Measurements from ENCODE around the gene TULP3.

TULP3 gene

GRCh38 chr12:2960390-2960956 is 69.8 kb downstream of the TULP3 start:
- peaks cover 47% of the 10 kb centered on the region for H3K4me1 ChIP-seq (ENCODE audit: control insufficient read depth, insufficient read depth, low read length)
- peak overlapping the region; percentile 85 for H3K4me2 ChIP-seq (ENCODE audit: low read length)
- H3K27me3 ChIP-seq (ENCODE audit: control insufficient read depth, insufficient read depth, low read length), result no peaks in the 10 kb centered on the region
- peak overlapping the region; percentile 89 for H3K4me3 ChIP-seq (ENCODE audit: low read length)
- peaks cover 6% of the 10 kb centered on the region for H3K36me3 ChIP-seq (ENCODE audit: insufficient read depth, low read length)
- no peaks in the 10 kb centered on the region for H3K9me3 ChIP-seq (replicated peaks; ENCODE audit: low read length)
- peak overlapping the region; percentile 88 for H3K9ac ChIP-seq (ENCODE audit: low read depth, low read length)

- Histone ChIP-seq H3K4me2 (ENCODE audit: low read length) (peak overlapping the region; percentile 85), H3K9me3 (replicated peaks; ENCODE audit: low read length) (no peaks in the 10 kb centered on the region), H3K9ac (ENCODE audit: low read depth, low read length) (peak overlapping the region; percentile 88), H3K36me3 (ENCODE audit: insufficient read depth, low read length) (peaks cover 6% of the 10 kb centered on the region), H3K4me3 (ENCODE audit: low read length) (peak overlapping the region; percentile 89), H3K4me1 (ENCODE audit: control insufficient read depth, insufficient read depth, low read length) (peaks cover 47% of the 10 kb centered on the region), H3K27me3 (ENCODE audit: control insufficient read depth, insufficient read depth, low read length) (no peaks in the 10 kb centered on the region)
Measured at GRCh38 chr12:2960996-2961616, 70.4 kb downstream of the TULP3 start.

DNA sequence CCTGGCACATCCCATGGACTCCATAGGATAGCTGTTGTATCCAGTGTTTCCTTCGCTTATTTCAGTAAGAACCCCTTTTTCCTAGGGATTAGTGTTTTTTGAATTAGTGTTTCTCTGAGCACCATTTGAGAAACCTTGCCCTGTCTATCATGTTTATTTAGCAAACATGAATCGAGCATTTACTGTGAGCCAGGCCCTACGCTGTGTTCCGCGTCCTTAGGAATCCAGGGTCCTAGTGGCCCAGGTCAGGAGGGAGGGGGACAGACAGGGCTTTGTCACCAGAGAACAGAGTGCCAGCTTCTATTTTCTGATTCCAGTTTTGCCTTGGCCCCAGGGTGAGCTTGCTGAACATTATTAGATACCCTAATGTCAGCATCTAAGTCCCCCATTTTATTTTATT is 71.0 kb downstream of the TULP3 start:
- H3K36me3 ChIP-seq (ENCODE audit: insufficient read depth, low read length), result peaks cover 6% of the 10 kb centered on the region
- no peaks in the 10 kb centered on the region for H3K9me3 ChIP-seq (replicated peaks; ENCODE audit: low read length)
- no peak overlapping the region for H3K9ac ChIP-seq (ENCODE audit: low read depth, low read length)
- no peaks in the 10 kb centered on the region for H3K27me3 ChIP-seq (ENCODE audit: control insufficient read depth, insufficient read depth, low read length)
- peak overlapping the region; percentile 89 for H3K4me3 ChIP-seq (ENCODE audit: low read length)
- H3K4me2 ChIP-seq (ENCODE audit: low read length), result peak overlapping the region; percentile 85
- peaks cover 47% of the 10 kb centered on the region for H3K4me1 ChIP-seq (ENCODE audit: control insufficient read depth, insufficient read depth, low read length)

- Histone ChIP-seq H3K9ac (ENCODE audit: low read depth, low read length) (no peak overlapping the region), H3K36me3 (ENCODE audit: insufficient read depth, low read length) (peaks cover 6% of the 10 kb centered on the region), H3K27me3 (ENCODE audit: control insufficient read depth, insufficient read depth, low read length) (no peaks in the 10 kb centered on the region), H3K9me3 (replicated peaks; ENCODE audit: low read length) (no peaks in the 10 kb centered on the region), H3K4me3 (ENCODE audit: low read length) (no peak overlapping the region), H3K4me1 (ENCODE audit: control insufficient read depth, insufficient read depth, low read length) (peaks cover 40% of the 10 kb centered on the region), H3K4me2 (ENCODE audit: low read length) (peak overlapping the region; percentile 83)
Measured at GRCh38 chr12:2963154-2963759, 72.6 kb downstream of the TULP3 start.

- Histone ChIP-seq H3K36me3 (ENCODE audit: insufficient read depth, low read length) (peaks cover 6% of the 10 kb centered on the region), H3K27me3 (ENCODE audit: control insufficient read depth, insufficient read depth, low read length) (no peaks in the 10 kb centered on the region), H3K4me1 (ENCODE audit: control insufficient read depth, insufficient read depth, low read length) (peaks cover 38% of the 10 kb centered on the region), H3K4me2 (ENCODE audit: low read length) (peak overlapping the region; percentile 83), H3K4me3 (ENCODE audit: low read length) (peak overlapping the region; percentile 59), H3K9ac (ENCODE audit: low read depth, low read length) (peak overlapping the region; percentile 55), H3K9me3 (replicated peaks; ENCODE audit: low read length) (no peaks in the 10 kb centered on the region)
Measured at GRCh38 chr12:2963760-2964292, 73.1 kb downstream of the TULP3 start.

DNA sequence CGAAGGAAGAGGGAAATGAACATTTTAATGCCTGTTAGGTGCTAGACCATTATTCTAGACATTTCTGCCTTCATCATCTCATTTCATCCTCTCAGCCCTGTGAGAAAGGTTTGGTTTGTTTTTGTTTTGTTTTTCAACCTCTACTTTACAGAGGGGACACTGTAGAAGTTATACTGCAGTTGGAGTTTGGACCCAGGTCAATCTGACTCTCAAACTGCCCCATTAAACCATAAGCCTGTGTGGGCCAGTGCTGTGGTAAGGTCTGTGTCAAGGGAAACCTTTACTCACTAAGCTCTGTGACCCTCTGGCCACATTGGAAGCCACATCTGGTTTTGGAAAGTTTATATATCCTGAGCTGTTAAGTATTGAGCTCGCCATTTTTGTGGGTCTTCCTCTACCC is 77.0 kb downstream of the TULP3 start:
- Histone ChIP-seq H3K27me3 (ENCODE audit: control insufficient read depth, insufficient read depth, low read length) (no peaks in the 10 kb centered on the region), H3K36me3 (ENCODE audit: insufficient read depth, low read length) (peaks cover 11% of the 10 kb centered on the region), H3K4me3 (ENCODE audit: low read length) (no peak overlapping the region), H3K4me2 (ENCODE audit: low read length) (no peak overlapping the region), H3K9me3 (replicated peaks; ENCODE audit: low read length) (no peaks in the 10 kb centered on the region), H3K9ac (ENCODE audit: low read depth, low read length) (no peak overlapping the region), H3K4me1 (ENCODE audit: control insufficient read depth, insufficient read depth, low read length) (peaks cover 24% of the 10 kb centered on the region)

- Histone ChIP-seq H3K4me1 (ENCODE audit: control insufficient read depth, insufficient read depth, low read length) (peaks cover 12% of the 10 kb centered on the region), H3K9me3 (replicated peaks; ENCODE audit: low read length) (no peaks in the 10 kb centered on the region), H3K27me3 (ENCODE audit: control insufficient read depth, insufficient read depth, low read length) (no peaks in the 10 kb centered on the region), H3K4me3 (ENCODE audit: low read length) (no peak overlapping the region), H3K9ac (ENCODE audit: low read depth, low read length) (no peak overlapping the region), H3K4me2 (ENCODE audit: low read length) (no peak overlapping the region), H3K36me3 (ENCODE audit: insufficient read depth, low read length) (peaks cover 5% of the 10 kb centered on the region)
Measured at GRCh38 chr12:2970744-2971143, 80.1 kb downstream of the TULP3 start.

- H3K4me2 ChIP-seq (ENCODE audit: low read length), result no peak overlapping the region
- peaks cover 12% of the 10 kb centered on the region for H3K4me1 ChIP-seq (ENCODE audit: control insufficient read depth, insufficient read depth, low read length)
- no peak overlapping the region for H3K9ac ChIP-seq (ENCODE audit: low read depth, low read length)
- peaks cover 5% of the 10 kb centered on the region for H3K36me3 ChIP-seq (ENCODE audit: insufficient read depth, low read length)
- no peak overlapping the region for H3K4me3 ChIP-seq (ENCODE audit: low read length)
- H3K27me3 ChIP-seq (ENCODE audit: control insufficient read depth, insufficient read depth, low read length), result no peaks in the 10 kb centered on the region
- no peaks in the 10 kb centered on the region for H3K9me3 ChIP-seq (replicated peaks; ENCODE audit: low read length)
Measured at GRCh38 chr12:2973566-2973965, 82.9 kb downstream of the TULP3 start.

- Histone ChIP-seq H3K9ac (ENCODE audit: low read depth, low read length) (no peak overlapping the region), H3K4me1 (ENCODE audit: control insufficient read depth, insufficient read depth, low read length) (peaks cover 12% of the 10 kb centered on the region), H3K9me3 (replicated peaks; ENCODE audit: low read length) (no peaks in the 10 kb centered on the region), H3K4me3 (ENCODE audit: low read length) (peak overlapping the region; percentile 35), H3K4me2 (ENCODE audit: low read length) (peak overlapping the region; percentile 67), H3K36me3 (ENCODE audit: insufficient read depth, low read length) (peaks cover 10% of the 10 kb centered on the region), H3K27me3 (ENCODE audit: control insufficient read depth, insufficient read depth, low read length) (no peaks in the 10 kb centered on the region)
Measured at GRCh38 chr12:2974560-2974971, 83.9 kb downstream of the TULP3 start.

- H3K4me1 ChIP-seq (ENCODE audit: control insufficient read depth, insufficient read depth, low read length), result peaks cover 17% of the 10 kb centered on the region
- no peaks in the 10 kb centered on the region for H3K27me3 ChIP-seq (ENCODE audit: control insufficient read depth, insufficient read depth, low read length)
- no peaks in the 10 kb centered on the region for H3K9me3 ChIP-seq (replicated peaks; ENCODE audit: low read length)
- peaks cover 12% of the 10 kb centered on the region for H3K36me3 ChIP-seq (ENCODE audit: insufficient read depth, low read length)
- H3K4me3 ChIP-seq (ENCODE audit: low read length), result no peak overlapping the region
- no peak overlapping the region for H3K4me2 ChIP-seq (ENCODE audit: low read length)
- no peak overlapping the region for H3K9ac ChIP-seq (ENCODE audit: low read depth, low read length)
Measured at GRCh38 chr12:2976581-2976996, 85.9 kb downstream of the TULP3 start.

GRCh38 chr12:2977776-2978175 is 87.1 kb downstream of the TULP3 start:
- H3K9me3 ChIP-seq (replicated peaks; ENCODE audit: low read length), result no peaks in the 10 kb centered on the region
- H3K4me3 ChIP-seq (ENCODE audit: low read length), result no peak overlapping the region
- peaks cover 27% of the 10 kb centered on the region for H3K4me1 ChIP-seq (ENCODE audit: control insufficient read depth, insufficient read depth, low read length)
- H3K27me3 ChIP-seq (ENCODE audit: control insufficient read depth, insufficient read depth, low read length), result no peaks in the 10 kb centered on the region
- no peak overlapping the region for H3K4me2 ChIP-seq (ENCODE audit: low read length)
- H3K36me3 ChIP-seq (ENCODE audit: insufficient read depth, low read length), result peaks cover 12% of the 10 kb centered on the region
- H3K9ac ChIP-seq (ENCODE audit: low read depth, low read length), result no peak overlapping the region

Measured in skeletal muscle satellite cell (primary cell).